Measurements from ENCODE around the gene CDH18.

CDH18 gene

DNA sequence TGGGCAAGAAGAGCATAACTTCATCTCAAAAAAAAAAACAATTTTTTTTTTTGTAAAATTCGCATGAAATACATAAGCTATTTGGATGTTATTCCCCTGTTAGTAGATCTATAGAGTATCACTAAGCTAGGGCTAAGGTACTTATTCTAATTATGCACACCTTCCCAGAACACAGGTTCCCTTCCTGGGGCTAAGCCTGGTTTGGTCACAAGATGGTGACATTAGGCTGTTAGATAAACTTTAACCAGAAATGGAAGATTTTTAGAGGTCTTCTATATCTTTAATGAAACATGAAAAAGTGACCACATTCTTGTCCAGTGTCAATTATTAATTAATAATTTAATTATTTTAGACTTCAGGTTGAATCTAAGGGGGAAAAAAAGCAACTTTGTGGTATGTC lies 433.5 kb downstream of the CDH18 start:
- H3K4me3 ChIP-seq (replicated peaks; ENCODE audit: low read depth, low read length): no peak overlapping the region
- DNase-seq (ENCODE audit: low read depth): no peak
- no peak for TF ChIP-seq CTCF (IDR thresholded peaks at IDR 0.05; ENCODE audit: low read length, missing control alignments)

- no peak for TF ChIP-seq CTCF (IDR thresholded peaks at IDR 0.05; ENCODE audit: low read length, missing control alignments)
- H3K4me3 ChIP-seq (replicated peaks; ENCODE audit: low read depth, low read length): no peak overlapping the region
- peak; percentile 57 for DNase-seq (ENCODE audit: low read depth)
Measured at GRCh38 chr5:19547640-19548039, 440.4 kb downstream of the CDH18 start.

GRCh38 chr5:19546521-19546920 lies 441.5 kb downstream of the CDH18 start:
- no peak overlapping the region for H3K4me3 ChIP-seq (replicated peaks; ENCODE audit: low read depth, low read length)
- DNase-seq (ENCODE audit: low read depth): no peak

DNA sequence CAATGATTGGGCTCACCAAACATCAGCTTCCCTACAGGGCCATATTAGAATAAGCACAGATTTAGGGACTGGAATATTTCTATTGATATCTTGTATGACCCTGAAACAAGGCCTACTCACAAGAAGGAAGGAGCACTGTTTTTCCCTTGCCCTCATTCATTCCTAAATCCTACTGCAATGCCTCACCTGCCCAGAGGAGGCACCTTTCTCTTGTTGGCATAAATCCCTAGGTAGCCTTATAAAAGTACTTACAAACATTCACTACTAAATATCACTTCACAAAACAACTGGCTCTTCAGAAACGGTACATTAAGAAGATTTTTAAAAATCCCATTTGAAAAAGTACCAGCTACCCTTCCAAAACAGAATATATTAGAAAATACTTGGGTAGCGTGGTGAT lies 449.4 kb downstream of the CDH18 start:
- no peak for TF ChIP-seq CTCF (IDR thresholded peaks at IDR 0.05; ENCODE audit: low read length, missing control alignments)
- DNase-seq (ENCODE audit: low read depth): no peak
- no peak overlapping the region for H3K4me3 ChIP-seq (replicated peaks; ENCODE audit: low read depth, low read length)

More at GRCh38 chr5:19546521-19546920, 441.5 kb downstream of the CDH18 start:
- no peak for TF ChIP-seq CTCF (IDR thresholded peaks at IDR 0.05; ENCODE audit: low read length, missing control alignments)

- H3K4me3 ChIP-seq (replicated peaks; ENCODE audit: low read depth, low read length): no peak overlapping the region
- TF ChIP-seq CTCF (IDR thresholded peaks at IDR 0.05; ENCODE audit: low read length, missing control alignments): no peak
- no peak for DNase-seq (ENCODE audit: low read depth)
Measured at GRCh38 chr5:19536387-19536786, 451.6 kb downstream of the CDH18 start.

DNA sequence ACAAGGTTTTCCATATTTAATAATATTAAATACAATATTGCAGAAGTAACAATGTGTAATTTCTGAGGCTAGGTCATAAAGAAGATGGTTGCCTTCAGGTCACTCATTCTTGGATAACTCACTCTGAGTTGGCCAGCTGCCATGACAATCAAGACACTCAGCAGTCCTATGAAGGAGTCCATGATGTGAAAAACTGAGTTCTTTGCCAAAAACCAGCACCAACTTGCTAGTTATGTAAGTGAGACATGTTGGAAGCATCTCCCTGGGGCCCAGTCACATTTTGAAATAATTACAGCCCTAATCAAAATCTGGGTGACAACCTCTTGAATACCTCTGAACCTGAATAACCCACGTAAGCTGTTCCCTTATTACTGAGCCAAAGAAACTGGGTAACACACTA lies 453.2 kb downstream of the CDH18 start:
- TF ChIP-seq CTCF (IDR thresholded peaks at IDR 0.05; ENCODE audit: low read length, missing control alignments): no peak
- H3K4me3 ChIP-seq (replicated peaks; ENCODE audit: low read depth, low read length): no peak overlapping the region
- DNase-seq (ENCODE audit: low read depth): no peak

DNA sequence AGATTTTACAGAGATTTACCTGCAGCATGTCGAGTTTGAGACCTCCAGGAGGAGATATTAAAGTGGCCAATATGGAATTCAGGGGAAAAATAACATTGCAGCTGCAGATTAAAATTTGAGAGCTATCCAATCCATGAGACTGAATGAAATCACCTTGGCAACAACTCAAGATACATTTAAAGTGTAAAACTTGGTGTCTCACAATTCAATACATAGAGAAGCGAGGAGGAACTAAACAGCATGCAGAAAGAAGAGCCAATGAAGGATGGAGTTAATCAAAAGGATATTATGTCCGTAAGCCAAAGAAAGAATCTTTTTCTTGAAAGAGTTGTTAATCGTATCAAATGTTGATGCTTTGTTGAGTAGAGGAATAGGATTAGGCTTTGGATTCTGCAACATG lies 455.1 kb downstream of the CDH18 start:
- no peak for TF ChIP-seq CTCF (IDR thresholded peaks at IDR 0.05; ENCODE audit: low read length, missing control alignments)
- no peak for DNase-seq (ENCODE audit: low read depth)
- no peak overlapping the region for H3K4me3 ChIP-seq (replicated peaks; ENCODE audit: low read depth, low read length)
